ENCODE results near the gene TMEM119.
"Not testable (repeated sequence)": the region's sequence is repeated elsewhere in the genome, so short reads cannot be mapped to it uniquely, and the experiment has no call there.

Gene TMEM119

DNA sequence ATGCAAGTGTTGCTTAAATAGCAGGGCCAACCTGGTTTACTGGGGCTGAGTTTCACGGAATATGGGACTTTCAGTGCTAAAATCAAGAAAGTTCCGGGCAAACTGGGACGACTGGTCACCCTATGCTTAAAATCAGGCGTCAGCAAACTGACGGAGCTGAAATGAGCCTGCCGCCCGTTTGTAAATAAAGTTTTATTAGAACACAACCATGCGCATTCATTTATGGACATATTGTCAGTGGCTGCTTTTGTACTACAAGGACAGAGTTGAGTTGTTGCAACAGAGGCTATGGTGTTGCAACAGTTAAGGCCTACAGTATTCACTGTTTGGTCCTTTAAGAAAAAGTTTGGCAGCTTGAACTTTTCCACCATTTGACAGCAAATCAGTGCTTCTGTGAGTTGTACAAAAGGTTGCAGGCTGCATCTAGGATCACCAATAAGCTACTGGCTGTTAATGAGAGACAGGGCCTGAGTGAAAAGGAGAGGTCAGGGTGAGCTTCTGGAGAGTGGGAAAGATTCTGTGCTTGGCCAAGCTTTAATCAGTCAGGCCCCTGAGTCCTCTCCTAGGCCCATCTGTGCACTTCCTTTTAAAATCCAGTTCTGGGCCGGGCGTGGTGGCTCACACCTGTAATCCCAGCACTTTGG is 22.5 kb upstream of the TMEM119 start:
- no peak overlapping the region for H3K4me3 ChIP-seq (ENCODE audit: control insufficient read depth, low read depth, low read length)
- no peak for TF ChIP-seq CTCF (conservative IDR thresholded peaks at IDR 0.05; ENCODE audit: control insufficient read depth, insufficient read depth, low read depth, low read length)
- DNase-seq (ENCODE audit: low read depth) = peak; percentile 90

DNA sequence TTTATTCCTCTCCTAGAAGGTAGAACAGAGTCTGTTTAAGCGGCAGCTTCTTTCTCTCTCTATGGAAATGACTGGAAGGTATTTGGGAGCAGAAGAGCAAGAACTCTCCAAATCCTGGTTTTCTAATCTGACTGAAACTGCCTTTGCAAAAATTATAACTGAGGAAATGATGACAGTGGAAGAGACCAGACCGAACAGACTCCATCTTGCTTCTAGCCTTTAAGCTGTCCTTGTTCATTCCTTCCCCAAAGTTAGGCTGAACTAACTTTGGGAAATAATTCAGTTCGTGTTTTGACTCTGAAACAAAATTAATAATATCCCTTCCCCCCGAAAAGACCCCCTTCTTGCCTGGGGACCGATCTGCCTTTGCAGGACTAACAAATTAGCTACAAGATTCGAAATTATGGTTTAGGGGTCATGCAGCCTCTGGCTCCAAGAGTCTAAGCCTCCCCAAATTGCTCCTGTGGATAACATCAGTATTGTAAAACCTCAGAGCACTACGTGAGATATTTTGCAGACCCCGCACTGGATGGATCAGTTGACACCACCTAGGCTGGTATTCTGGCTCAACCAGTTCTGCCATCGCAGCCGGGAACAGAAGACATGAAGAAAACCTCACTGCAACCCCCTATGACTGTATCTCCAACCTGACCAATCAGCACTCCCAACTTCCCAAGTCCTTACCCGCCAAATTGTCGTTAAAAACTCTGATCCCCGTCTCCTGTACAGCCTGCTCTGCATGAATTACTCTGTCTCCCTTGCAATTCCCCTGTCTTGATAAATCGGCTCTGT is 21.7 kb upstream of the TMEM119 start:
- TF ChIP-seq CTCF (conservative IDR thresholded peaks at IDR 0.05; ENCODE audit: control insufficient read depth, insufficient read depth, low read depth, low read length) = no peak
- no peak for DNase-seq (ENCODE audit: low read depth)
- no peak overlapping the region for H3K4me3 ChIP-seq (ENCODE audit: control insufficient read depth, low read depth, low read length)

DNA sequence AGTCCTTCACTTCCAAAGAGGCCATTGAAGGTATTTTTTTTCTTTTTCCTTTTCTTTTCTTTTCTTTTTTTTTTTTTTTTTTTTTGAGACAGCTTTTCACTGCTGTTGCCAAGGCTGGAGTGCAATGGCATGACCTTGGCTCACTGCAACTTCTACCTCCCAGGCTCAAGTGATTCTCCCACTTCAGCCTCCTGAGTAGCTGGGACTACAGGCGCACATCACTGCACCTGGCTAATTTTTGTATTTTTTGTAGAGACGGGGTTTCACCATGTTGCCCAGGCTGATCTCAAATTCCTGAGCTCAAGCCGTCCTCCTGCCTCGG is 21.0 kb upstream of the TMEM119 start:
- DNase-seq (ENCODE audit: low read depth); H3K4me3 ChIP-seq (ENCODE audit: control insufficient read depth, low read depth, low read length): not testable (repeated sequence)

- DNase-seq (ENCODE audit: low read depth) = peak; percentile 84
- no peak overlapping the region for H3K4me3 ChIP-seq (ENCODE audit: control insufficient read depth, low read depth, low read length)
- TF ChIP-seq CTCF (conservative IDR thresholded peaks at IDR 0.05; ENCODE audit: control insufficient read depth, insufficient read depth, low read depth, low read length) = peak; percentile 90
Observed at GRCh38 chr12:108618079-108618952, 20.4 kb upstream of the TMEM119 start.

- DNase-seq (ENCODE audit: low read depth) = peak; percentile 50
- H3K4me3 ChIP-seq (ENCODE audit: control insufficient read depth, low read depth, low read length) = no peak overlapping the region
- no peak for TF ChIP-seq CTCF (conservative IDR thresholded peaks at IDR 0.05; ENCODE audit: control insufficient read depth, insufficient read depth, low read depth, low read length)
Observed at GRCh38 chr12:108616941-108617858, 19.3 kb upstream of the TMEM119 start.

DNA sequence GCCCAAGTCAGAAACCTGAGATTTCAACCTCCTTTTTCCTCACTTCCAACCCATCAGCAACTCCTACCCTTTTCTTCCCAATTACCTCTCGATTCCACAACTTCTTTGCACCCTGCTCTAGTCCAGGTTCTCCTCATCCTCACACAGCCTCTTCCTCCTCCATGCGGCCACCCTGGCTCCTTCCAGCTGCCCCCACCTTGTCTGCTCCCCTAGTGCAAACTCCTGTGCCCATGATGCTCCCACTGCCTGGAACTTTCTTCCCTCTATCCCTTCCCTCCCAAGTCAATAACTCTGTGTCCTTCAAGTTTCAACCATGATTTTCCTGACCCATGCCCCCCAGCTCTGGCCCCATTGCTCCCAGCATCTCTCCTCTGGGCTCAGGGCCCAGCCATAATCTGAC is 18.5 kb upstream of the TMEM119 start:
- no peak overlapping the region for H3K4me3 ChIP-seq (ENCODE audit: control insufficient read depth, low read depth, low read length)
- DNase-seq (ENCODE audit: low read depth) = no peak
- no peak for TF ChIP-seq CTCF (conservative IDR thresholded peaks at IDR 0.05; ENCODE audit: control insufficient read depth, insufficient read depth, low read depth, low read length)

Data from fibroblast of mammary gland (primary cell).